K562 (cell line): ENCODE results near the gene RASGEF1C. TPM values are rescaled to one million over a fixed set of nuclear protein-coding genes. Genes with fewer than 3 reads are reported as not detected.

Experiments
- MYC ChIP-seq, 2 experiments: fragments of 250-450 bp in 1 of 2; sonication (Bioruptor Pico) in 1 of 2; IDR thresholded peaks; 2 replicates each; pipeline versions ENCODE4 v1.5.1 to v1.6.1; 2012 to 2021; ENCODE audit warnings: low read depth in 2 of 2, borderline replicate concordance in 1 of 2, improper control_type of control experiment in 1 of 2, low read length in 1 of 2, mild to moderate bottlenecking in 1 of 2, moderate library complexity in 1 of 2
- PCBP2 ChIP-seq: fragments of 200-400 bp; formaldehyde crosslinking; IDR thresholded peaks from 2 replicates; pipeline ENCODE4 v1.6.1; 2018; ENCODE audit warnings: low read length, low read depth, mild to moderate bottlenecking, moderate library complexity; ENCODE audit not compliant: poor library complexity, severe bottlenecking
- SAP30 ChIP-seq: fragments of 200-600 bp; sonication (generic); IDR thresholded peaks from 2 replicates; pipeline ENCODE4 v1.6.1; 2012; ENCODE audit warnings: borderline replicate concordance, low read depth, mild to moderate bottlenecking, moderate library complexity, low read length, control low read depth, inconsistent platforms; ENCODE audit not compliant: insufficient read depth, poor library complexity, severe bottlenecking
- ZBTB17 ChIP-seq: fragments of 450-650 bp; formaldehyde crosslinking; IDR thresholded peaks from 2 replicates; pipeline ENCODE4 v1.4.0; 2020; ENCODE audit warnings: mild to moderate bottlenecking
- ZBTB7A ChIP-seq: IDR thresholded peaks from 2 replicates; pipeline ENCODE4 v1.6.1; 2011; ENCODE audit warnings: low read depth, mild to moderate bottlenecking, low read length, moderate library complexity, borderline replicate concordance; ENCODE audit not compliant: control insufficient read depth
- ZC3H4 ChIP-seq: sonication (generic); formaldehyde crosslinking; IDR thresholded peaks from 2 replicates; pipeline ENCODE4 v1.9.0; 2021; ENCODE audit warnings: missing genetic modification reagents, borderline replicate concordance
- ZNF184 ChIP-seq: sonication (generic); formaldehyde crosslinking; IDR thresholded peaks from 2 replicates; pipeline ENCODE4 v1.5.0; 2020; ENCODE audit warnings: missing genetic modification reagents
- ZNF282 ChIP-seq: sonication (generic); formaldehyde crosslinking; IDR thresholded peaks from 2 replicates; pipeline ENCODE4 v1.8.1; 2023; ENCODE audit warnings: missing genetic modification reagents
- ZNF316 ChIP-seq: fragments of 450-650 bp; IDR thresholded peaks from 2 replicates; pipeline ENCODE4 v1.6.1; 2016
- polyA plus RNA-seq, 8 experiments: library from polyadenylated mRNA; depleted of rRNA in 4 of 8; stranded (reverse) in 5 of 8; unstranded in 3 of 8; fragments of >200 nt; fragmentation: Nextera tagmentation in 2 of 8; fragmentation: Illumina TruSeq in 1 of 8; extraction: Ambion mirVana in 2 of 8; extraction: Trizol in 1 of 8; gene quantifications; 2 replicates each; pipeline versions ENCODE4 v1.2.1 to v1.2.3, GENCODE V29; 2011 to 2014; ENCODE audit warnings: inconsistent platforms in 1 of 8, missing spikeins in 1 of 8
- total RNA-seq, 7 experiments: library from RNA; depleted of rRNA in 6 of 7; stranded (reverse); fragments of >200 nt in 6 of 7; fragmentation: Illumina TruSeq in 2 of 7; extraction: Trizol in 2 of 7; gene quantifications; 2 replicates each; pipeline versions ENCODE4 v1.2.1 to v1.2.3, GENCODE V29; 2011 to 2021; ENCODE audit warnings: low replicate concordance in 1 of 7
- TF ChIP-seq, protein P1 (sequence below): fragments of 250-450 bp; sonication (Bioruptor Pico); IDR thresholded peaks from 2 replicates; pipeline ENCODE4 v1.8.0; 2021; ENCODE audit warnings: moderate library complexity, mild to moderate bottlenecking, inconsistent platforms
- TF ChIP-seq, protein P2 (sequence below): fragments of 450-650 bp; IDR thresholded peaks from 2 replicates; pipeline ENCODE4 v1.6.1; 2014; ENCODE audit warnings: low read depth, mild to moderate bottlenecking, moderate library complexity, borderline replicate concordance
- TF ChIP-seq, protein P3 (sequence below): fragments of 450-650 bp; formaldehyde crosslinking; IDR thresholded peaks from 2 replicates; pipeline ENCODE4 v1.4.0; 2020; ENCODE audit warnings: mild to moderate bottlenecking
- TF ChIP-seq, protein P4 (sequence below), 3 experiments: IDR thresholded peaks in 2 of 3; conservative IDR thresholded peaks in 1 of 3; 2 replicates each; pipeline ENCODE4 v1.5.1; 2011 to 2012; ENCODE audit warnings: low read length in 3 of 3, mild to moderate bottlenecking in 3 of 3, control low read depth in 2 of 3, improper control_type of control experiment in 1 of 3, inconsistent platforms in 1 of 3, low read depth in 1 of 3, mixed read lengths in 1 of 3, moderate library complexity in 1 of 3; ENCODE audit not compliant: insufficient read depth in 2 of 3
- TF ChIP-seq, protein P5 (sequence below): sonication (generic); IDR thresholded peaks from 2 replicates; pipeline ENCODE4 v1.6.1; 2016
- TF ChIP-seq, protein P6 (sequence below): fragments of 200-800 bp; sonication (Bioruptor generic); IDR thresholded peaks from 2 replicates; pipeline ENCODE4 v1.6.1; 2017; ENCODE audit warnings: missing genetic modification characterization, missing compliant biosample characterization

Gene RASGEF1C
- total and polyA plus RNA-seq, 9 of the 15 experiments (the other 6 are each of a cell fraction or from before 2014, with no cell fraction given), result 0.04 to 1.1 (median 0.21) TPM; not detected in 4

DNA sequence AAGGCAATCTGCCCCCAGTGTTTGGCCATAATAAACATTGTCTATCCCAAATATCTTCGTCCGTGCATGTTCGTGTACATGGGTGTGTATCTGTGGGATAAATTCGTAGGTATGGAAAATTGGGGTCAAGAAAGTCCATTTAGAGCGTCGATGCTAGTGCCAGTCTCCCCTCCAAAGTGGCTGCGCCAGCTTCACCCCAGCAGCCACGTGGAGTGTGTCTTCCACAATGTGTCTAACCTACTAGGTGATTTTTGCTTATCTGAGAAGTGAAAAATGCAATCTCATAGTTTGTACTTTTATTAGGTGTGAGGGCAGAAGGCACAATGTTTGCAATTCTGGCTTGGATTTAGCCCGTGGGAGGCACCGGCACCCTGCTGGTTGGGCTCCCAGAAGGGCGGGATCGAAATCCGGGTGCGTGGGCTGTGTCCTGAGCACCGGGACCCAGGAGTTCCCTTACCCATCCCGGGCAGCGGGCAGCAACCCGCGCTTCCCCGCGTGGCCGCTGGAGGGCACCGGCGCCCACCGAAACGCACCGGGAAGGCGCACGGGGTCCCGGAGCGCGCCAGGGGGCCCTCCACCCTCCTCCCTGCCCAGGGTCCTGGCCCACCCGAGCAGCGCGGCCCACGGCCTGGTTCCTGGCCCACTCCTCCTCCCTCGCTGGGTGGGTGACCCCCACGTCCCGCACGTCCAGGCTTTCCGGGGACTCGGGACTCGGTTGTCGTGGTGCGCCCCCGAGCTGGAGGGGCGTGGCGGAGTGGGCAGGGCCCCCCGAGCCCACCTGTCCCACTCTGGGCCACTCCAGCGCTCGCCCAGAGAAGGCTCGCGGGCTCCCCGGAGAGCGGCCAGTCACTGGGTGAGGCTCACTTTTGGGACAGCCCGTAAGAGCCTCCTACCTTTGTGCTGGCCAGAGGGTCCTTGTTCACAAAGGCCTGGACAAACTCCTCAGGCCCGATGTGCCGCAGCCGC, 82.0 kb downstream of the RASGEF1C start (continued):
- TF ChIP-seq, protein P1, sequence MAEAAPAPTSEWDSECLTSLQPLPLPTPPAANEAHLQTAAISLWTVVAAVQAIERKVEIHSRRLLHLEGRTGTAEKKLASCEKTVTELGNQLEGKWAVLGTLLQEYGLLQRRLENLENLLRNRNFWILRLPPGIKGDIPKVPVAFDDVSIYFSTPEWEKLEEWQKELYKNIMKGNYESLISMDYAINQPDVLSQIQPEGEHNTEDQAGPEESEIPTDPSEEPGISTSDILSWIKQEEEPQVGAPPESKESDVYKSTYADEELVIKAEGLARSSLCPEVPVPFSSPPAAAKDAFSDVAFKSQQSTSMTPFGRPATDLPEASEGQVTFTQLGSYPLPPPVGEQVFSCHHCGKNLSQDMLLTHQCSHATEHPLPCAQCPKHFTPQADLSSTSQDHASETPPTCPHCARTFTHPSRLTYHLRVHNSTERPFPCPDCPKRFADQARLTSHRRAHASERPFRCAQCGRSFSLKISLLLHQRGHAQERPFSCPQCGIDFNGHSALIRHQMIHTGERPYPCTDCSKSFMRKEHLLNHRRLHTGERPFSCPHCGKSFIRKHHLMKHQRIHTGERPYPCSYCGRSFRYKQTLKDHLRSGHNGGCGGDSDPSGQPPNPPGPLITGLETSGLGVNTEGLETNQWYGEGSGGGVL (CRISPR knock-in tag), result no peak
- TF ChIP-seq, protein P2, sequence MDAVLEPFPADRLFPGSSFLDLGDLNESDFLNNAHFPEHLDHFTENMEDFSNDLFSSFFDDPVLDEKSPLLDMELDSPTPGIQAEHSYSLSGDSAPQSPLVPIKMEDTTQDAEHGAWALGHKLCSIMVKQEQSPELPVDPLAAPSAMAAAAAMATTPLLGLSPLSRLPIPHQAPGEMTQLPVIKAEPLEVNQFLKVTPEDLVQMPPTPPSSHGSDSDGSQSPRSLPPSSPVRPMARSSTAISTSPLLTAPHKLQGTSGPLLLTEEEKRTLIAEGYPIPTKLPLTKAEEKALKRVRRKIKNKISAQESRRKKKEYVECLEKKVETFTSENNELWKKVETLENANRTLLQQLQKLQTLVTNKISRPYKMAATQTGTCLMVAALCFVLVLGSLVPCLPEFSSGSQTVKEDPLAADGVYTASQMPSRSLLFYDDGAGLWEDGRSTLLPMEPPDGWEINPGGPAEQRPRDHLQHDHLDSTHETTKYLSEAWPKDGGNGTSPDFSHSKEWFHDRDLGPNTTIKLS, result no peak
- TF ChIP-seq PCBP2, result no peak
- TF ChIP-seq, protein P3, sequence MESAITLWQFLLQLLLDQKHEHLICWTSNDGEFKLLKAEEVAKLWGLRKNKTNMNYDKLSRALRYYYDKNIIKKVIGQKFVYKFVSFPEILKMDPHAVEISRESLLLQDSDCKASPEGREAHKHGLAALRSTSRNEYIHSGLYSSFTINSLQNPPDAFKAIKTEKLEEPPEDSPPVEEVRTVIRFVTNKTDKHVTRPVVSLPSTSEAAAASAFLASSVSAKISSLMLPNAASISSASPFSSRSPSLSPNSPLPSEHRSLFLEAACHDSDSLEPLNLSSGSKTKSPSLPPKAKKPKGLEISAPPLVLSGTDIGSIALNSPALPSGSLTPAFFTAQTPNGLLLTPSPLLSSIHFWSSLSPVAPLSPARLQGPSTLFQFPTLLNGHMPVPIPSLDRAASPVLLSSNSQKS (CRISPR knock-in tag), result no peak
- TF ChIP-seq, protein P4, sequence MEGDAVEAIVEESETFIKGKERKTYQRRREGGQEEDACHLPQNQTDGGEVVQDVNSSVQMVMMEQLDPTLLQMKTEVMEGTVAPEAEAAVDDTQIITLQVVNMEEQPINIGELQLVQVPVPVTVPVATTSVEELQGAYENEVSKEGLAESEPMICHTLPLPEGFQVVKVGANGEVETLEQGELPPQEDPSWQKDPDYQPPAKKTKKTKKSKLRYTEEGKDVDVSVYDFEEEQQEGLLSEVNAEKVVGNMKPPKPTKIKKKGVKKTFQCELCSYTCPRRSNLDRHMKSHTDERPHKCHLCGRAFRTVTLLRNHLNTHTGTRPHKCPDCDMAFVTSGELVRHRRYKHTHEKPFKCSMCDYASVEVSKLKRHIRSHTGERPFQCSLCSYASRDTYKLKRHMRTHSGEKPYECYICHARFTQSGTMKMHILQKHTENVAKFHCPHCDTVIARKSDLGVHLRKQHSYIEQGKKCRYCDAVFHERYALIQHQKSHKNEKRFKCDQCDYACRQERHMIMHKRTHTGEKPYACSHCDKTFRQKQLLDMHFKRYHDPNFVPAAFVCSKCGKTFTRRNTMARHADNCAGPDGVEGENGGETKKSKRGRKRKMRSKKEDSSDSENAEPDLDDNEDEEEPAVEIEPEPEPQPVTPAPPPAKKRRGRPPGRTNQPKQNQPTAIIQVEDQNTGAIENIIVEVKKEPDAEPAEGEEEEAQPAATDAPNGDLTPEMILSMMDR (IDR thresholded peaks at IDR 0.05 in 2 of 3, conservative IDR thresholded peaks at IDR 0.05 in 1 of 3; ENCODE audit: insufficient read depth in 2 of 3, low read depth in 1 of 3, low read length in 3 of 3), result peak; percentile 71 to 85 (median 75)
- no peak for TF ChIP-seq ZNF184
- TF ChIP-seq ZC3H4 (CRISPR knock-in tag), result no peak
- no peak for TF ChIP-seq ZNF282 (CRISPR knock-in tag)
- TF ChIP-seq MYC (IDR thresholded peaks at IDR 0.05; ENCODE audit: low read depth, low read length), result no peak
- TF ChIP-seq MYC (CRISPR knock-in tag; IDR thresholded peaks at IDR 0.05; ENCODE audit: borderline replicate concordance, low read depth), result no peak
- TF ChIP-seq, protein P5, sequence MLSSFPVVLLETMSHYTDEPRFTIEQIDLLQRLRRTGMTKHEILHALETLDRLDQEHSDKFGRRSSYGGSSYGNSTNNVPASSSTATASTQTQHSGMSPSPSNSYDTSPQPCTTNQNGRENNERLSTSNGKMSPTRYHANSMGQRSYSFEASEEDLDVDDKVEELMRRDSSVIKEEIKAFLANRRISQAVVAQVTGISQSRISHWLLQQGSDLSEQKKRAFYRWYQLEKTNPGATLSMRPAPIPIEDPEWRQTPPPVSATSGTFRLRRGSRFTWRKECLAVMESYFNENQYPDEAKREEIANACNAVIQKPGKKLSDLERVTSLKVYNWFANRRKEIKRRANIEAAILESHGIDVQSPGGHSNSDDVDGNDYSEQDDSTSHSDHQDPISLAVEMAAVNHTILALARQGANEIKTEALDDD, result no peak
- TF ChIP-seq ZNF316, result peak; percentile 10; the same call in 1 of the 2 replicates
- 0 out of 2 replicates have a peak, but pooled peaks have one; percentile 27 for TF ChIP-seq ZBTB17 (CRISPR knock-in tag)
- no peak for TF ChIP-seq SAP30
- TF ChIP-seq, protein P6, sequence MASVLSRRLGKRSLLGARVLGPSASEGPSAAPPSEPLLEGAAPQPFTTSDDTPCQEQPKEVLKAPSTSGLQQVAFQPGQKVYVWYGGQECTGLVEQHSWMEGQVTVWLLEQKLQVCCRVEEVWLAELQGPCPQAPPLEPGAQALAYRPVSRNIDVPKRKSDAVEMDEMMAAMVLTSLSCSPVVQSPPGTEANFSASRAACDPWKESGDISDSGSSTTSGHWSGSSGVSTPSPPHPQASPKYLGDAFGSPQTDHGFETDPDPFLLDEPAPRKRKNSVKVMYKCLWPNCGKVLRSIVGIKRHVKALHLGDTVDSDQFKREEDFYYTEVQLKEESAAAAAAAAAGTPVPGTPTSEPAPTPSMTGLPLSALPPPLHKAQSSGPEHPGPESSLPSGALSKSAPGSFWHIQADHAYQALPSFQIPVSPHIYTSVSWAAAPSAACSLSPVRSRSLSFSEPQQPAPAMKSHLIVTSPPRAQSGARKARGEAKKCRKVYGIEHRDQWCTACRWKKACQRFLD (CRISPR knock-in tag), result no peak
- peak; percentile 60; the same call in 1 of the 2 replicates for TF ChIP-seq ZBTB7A
